RPMI7951 (cell line): ENCODE measurements around the gene OR7C2. TPM values are rescaled to one million over a fixed set of nuclear protein-coding genes. Genes with fewer than 3 reads are reported as not detected.
"Not testable (repeated sequence)": the region's sequence is repeated elsewhere in the genome, so short reads cannot be mapped to it uniquely, and the experiment has no call there.

Source experiments
- DNase-seq: peaks from one replicate; pipeline ENCODE4 v3.0.0-alpha.2; 2012; ENCODE audit warnings: low read depth
- total RNA-seq: library from RNA; depleted of rRNA; stranded (reverse); fragments of >200 nt; shearing (Covaris generic); gene quantifications from 2 replicates; pipeline ENCODE4 v1.2.3, GENCODE V29; 2014; rRNA removed

The OR7C2 gene
- not detected in 2 replicates for total RNA-seq

- no peak for DNase-seq
Observed at GRCh38 chr19:14941189-14941588, at the start of gene OR7C2. TSS of gene OR7C2 (plus strand) at chr19:14941489. CDS start at chr19:14941489, 0 bp downstream.

GRCh38 chr19:14901675-14902260, 39.5 kb upstream of the OR7C2 start:
- DNase-seq, result no peak

- no peak for DNase-seq
Observed at GRCh38 chr19:14906711-14907110, 34.6 kb upstream of the OR7C2 start.

GRCh38 chr19:14915116-14915515, 26.2 kb upstream of the OR7C2 start:
- no peak for DNase-seq

GRCh38 chr19:14916848-14917247, 24.4 kb upstream of the OR7C2 start:
- no peak for DNase-seq

GRCh38 chr19:14933506-14933905, 7.8 kb upstream of the OR7C2 start:
- no peak for DNase-seq

GRCh38 chr19:14940266-14940665, 1.0 kb upstream of the OR7C2 start:
- peak; percentile 4 for DNase-seq

- no peak for DNase-seq
Observed at GRCh38 chr19:14943601-14944000, 2.3 kb downstream of the OR7C2 start.

GRCh38 chr19:14944456-14944855, 3.2 kb downstream of the OR7C2 start:
- DNase-seq, result no peak

- not testable (repeated sequence) for DNase-seq
Observed at GRCh38 chr19:14949413-14949812, 8.1 kb downstream of the OR7C2 start.

GRCh38 chr19:14949876-14950275, 8.6 kb downstream of the OR7C2 start:
- no peak for DNase-seq

GRCh38 chr19:14950421-14950820, 9.1 kb downstream of the OR7C2 start:
- DNase-seq, result no peak

GRCh38 chr19:14952767-14953166, 11.5 kb downstream of the OR7C2 start:
- DNase-seq, result no peak

GRCh38 chr19:14954071-14954655, 12.9 kb downstream of the OR7C2 start:
- DNase-seq, result no peak

GRCh38 chr19:14957464-14957863, 16.2 kb downstream of the OR7C2 start:
- DNase-seq, result no peak

- DNase-seq, result no peak
Observed at GRCh38 chr19:14959263-14959662, 18.0 kb downstream of the OR7C2 start.

- no peak for DNase-seq
Observed at GRCh38 chr19:14961956-14962685, 20.8 kb downstream of the OR7C2 start.

GRCh38 chr19:14968247-14968646, 27.0 kb downstream of the OR7C2 start:
- no peak for DNase-seq

- DNase-seq, result no peak
Observed at GRCh38 chr19:14971474-14971873, 30.2 kb downstream of the OR7C2 start.

GRCh38 chr19:14972676-14973075, 31.4 kb downstream of the OR7C2 start:
- no peak for DNase-seq

GRCh38 chr19:14974488-14974887, 33.2 kb downstream of the OR7C2 start:
- DNase-seq, result no peak

- DNase-seq, result peak; percentile 6
Observed at GRCh38 chr19:14977128-14977527, 35.8 kb downstream of the OR7C2 start.

GRCh38 chr19:14978161-14978776, 37.0 kb downstream of the OR7C2 start:
- DNase-seq, result no peak
